ENCODE data around the gene PIK3R6.

Gene PIK3R6

DNA sequence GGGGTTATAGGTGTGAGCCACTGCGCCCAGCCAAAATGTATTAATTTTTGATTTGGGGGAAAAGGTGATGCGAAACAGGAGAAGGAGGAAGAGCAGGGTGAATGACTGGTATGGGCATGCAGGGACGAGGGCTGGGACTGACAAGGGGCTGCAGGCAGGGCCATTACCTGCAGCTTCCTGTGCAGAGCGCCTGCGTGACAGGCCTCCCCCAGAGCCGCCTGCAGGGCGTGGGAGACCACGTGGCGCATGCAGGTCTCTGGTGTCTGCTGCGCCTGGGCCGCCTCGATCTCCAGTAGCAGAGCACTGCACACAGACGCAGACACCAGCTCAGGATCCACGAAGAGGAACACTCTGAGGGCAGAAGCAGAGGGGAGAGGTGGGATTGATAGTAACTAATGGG, 32.4 kb downstream of the PIK3R6 start:
- no peak for DNase-seq (ENCODE audit: extremely low read depth, low read depth)
- no peak for TF ChIP-seq CTCF (IDR thresholded peaks at IDR 0.05; ENCODE audit: low read depth, low read length, missing control alignments)
- H3K4me3 ChIP-seq (replicated peaks; ENCODE audit: low read depth, low read length): no peak overlapping the region

DNA sequence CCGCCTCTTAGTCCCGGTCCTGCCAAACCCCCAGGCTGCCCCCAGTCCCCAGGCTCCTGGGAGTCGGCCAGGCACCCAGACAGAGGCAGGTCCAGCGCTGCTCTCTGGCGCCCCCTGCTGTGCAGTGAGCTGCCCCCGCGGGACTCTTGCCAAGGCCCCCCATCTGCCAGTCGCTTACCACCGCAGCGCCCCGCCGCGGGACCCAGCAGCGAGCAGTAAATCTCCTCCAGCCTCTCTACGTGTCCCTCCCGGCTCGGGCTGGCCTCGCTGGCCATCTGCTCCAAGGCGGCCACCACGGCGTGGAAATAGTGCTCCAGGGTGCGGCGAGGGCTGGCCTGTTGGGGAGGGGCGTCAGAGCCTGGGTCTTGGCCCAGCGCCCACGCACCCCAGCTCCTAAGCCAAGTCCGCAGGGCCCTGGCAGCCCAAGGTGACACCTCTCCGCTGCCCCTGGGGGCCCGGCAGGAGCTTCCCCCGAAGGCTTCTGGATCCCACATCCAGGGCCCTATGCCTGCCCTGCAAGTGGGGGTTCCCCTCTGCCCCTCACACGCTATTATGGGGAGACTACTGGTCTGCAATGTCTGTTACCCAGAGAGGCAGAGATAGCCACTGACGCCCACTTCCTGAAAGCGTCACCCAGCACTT, 34.6 kb downstream of the PIK3R6 start:
- DNase-seq (ENCODE audit: extremely low read depth, low read depth): no peak
- H3K4me3 ChIP-seq (replicated peaks; ENCODE audit: low read depth, low read length): no peak overlapping the region
- peak; percentile 62 for TF ChIP-seq CTCF (IDR thresholded peaks at IDR 0.05; ENCODE audit: low read depth, low read length, missing control alignments)

GRCh38 chr17:8831234-8831849, 36.1 kb downstream of the PIK3R6 start:
- TF ChIP-seq CTCF (IDR thresholded peaks at IDR 0.05; ENCODE audit: low read depth, low read length, missing control alignments): no peak
- DNase-seq (ENCODE audit: extremely low read depth, low read depth): no peak
- no peak overlapping the region for H3K4me3 ChIP-seq (replicated peaks; ENCODE audit: low read depth, low read length)

DNA sequence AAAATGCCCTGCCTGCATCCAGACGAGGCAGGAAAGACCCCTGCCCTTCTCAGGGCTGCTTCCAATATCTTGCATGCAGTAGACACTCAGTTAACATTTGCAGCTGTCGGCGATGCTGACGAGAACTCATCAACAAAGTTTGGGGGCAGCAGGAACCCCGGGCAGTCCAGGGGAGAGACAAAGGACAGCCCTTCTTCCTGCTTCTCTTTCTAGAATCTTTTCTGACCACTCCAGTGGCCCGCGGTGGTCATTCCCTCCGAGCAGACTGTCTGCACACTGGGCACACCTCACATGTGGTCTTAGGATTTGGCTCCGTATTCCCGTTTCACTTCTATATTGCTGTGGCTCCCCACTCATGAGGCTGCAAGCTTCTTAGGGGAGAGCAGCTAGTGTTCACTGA, 37.3 kb downstream of the PIK3R6 start:
- DNase-seq (ENCODE audit: extremely low read depth, low read depth): no peak
- no peak overlapping the region for H3K4me3 ChIP-seq (replicated peaks; ENCODE audit: low read depth, low read length)
- TF ChIP-seq CTCF (IDR thresholded peaks at IDR 0.05; ENCODE audit: low read depth, low read length, missing control alignments): no peak

- H3K4me3 ChIP-seq (replicated peaks; ENCODE audit: low read depth, low read length): no peak overlapping the region
- TF ChIP-seq CTCF (IDR thresholded peaks at IDR 0.05; ENCODE audit: low read depth, low read length, missing control alignments): no peak
- DNase-seq (ENCODE audit: extremely low read depth, low read depth): no peak
Measured at GRCh38 chr17:8829036-8829941, 38.2 kb downstream of the PIK3R6 start.

DNA sequence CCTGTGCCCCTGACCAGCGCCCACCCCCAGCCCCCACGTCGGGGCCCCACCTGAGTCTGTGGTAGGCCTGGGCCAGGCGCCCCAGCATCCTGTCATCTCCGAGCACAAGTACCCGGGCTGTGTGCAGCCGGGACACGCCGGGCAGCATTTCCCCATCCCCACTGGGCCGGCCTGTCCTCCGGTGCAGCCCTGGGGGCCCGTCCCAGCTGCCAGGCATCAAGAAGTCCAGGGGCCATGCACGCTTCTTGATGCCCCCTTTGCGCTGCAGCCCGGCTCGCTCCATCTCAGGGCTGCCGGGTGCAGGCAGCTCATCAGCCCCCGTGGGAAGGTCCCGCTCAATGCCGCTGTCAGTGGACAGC, 39.0 kb downstream of the PIK3R6 start:
- no peak for DNase-seq (ENCODE audit: extremely low read depth, low read depth)
- H3K4me3 ChIP-seq (replicated peaks; ENCODE audit: low read depth, low read length): no peak overlapping the region
- no peak for TF ChIP-seq CTCF (IDR thresholded peaks at IDR 0.05; ENCODE audit: low read depth, low read length, missing control alignments)

All from HFF-Myc (cell line).